HEK293 (cell line): ENCODE measurements around the gene STX2.

Experiments
- CTCF ChIA-PET: fragments of 350-600 bp; formaldehyde crosslinking; extraction: SDS; loops from one replicate; lab custom pipeline; 2021; ENCODE audit warnings: antibody characterized with exemption; lab: Yijun Ruan, JAX
- POLR2A ChIA-PET: fragments of 300-600 bp; formaldehyde crosslinking; extraction: SDS; loops from one replicate; lab custom pipeline; 2020; ENCODE audit warnings: antibody characterized with exemption, inconsistent platforms; lab: Yijun Ruan, JAX
- H3K27ac ChIP-seq: fragments of 200-500 bp; sonication (Bioruptor generic); 2 replicates; pipeline ENCODE4 v1.5.1; 2014; ENCODE audit warnings: low read depth, low read length, control low read depth, inconsistent platforms; ENCODE audit errors: extremely low read depth
- H3K36me3 ChIP-seq, 2 experiments: fragments of 200-500 bp in 1 of 2; sonication (Bioruptor generic) in 1 of 2; 1 replicate in 1 of 2; 2 replicates in 1 of 2; pipeline ENCODE4 v1.5.1; 2014 to 2017; ENCODE audit warnings: inconsistent platforms in 2 of 2, low read length in 2 of 2; ENCODE audit not compliant: control insufficient read depth in 2 of 2, insufficient read depth in 1 of 2
- H3K4me1 ChIP-seq: fragments of 200-500 bp; sonication (Bioruptor generic); 2 replicates; pipeline ENCODE4 v1.5.1; 2014; ENCODE audit warnings: mild to moderate bottlenecking, low read length, inconsistent platforms; ENCODE audit not compliant: control insufficient read depth, insufficient read depth
- H3K4me3 ChIP-seq: 2 replicates; pipeline ENCODE4 v1.5.1; 2011; ENCODE audit warnings: low read depth, mild to moderate bottlenecking, control low read depth, low read length, moderate library complexity
- H3K9me3 ChIP-seq: fragments of 200-500 bp; sonication (Bioruptor generic); 2 replicates; pipeline ENCODE4 v1.5.1; 2014; ENCODE audit warnings: low read depth, low read length, inconsistent platforms; ENCODE audit not compliant: control insufficient read depth, insufficient read depth
- MEIS1 ChIP-seq: sonication (generic); formaldehyde crosslinking; IDR thresholded peaks from 2 replicates; pipeline ENCODE4 v1.8.1; 2022; ENCODE audit warnings: missing genetic modification reagents, mild to moderate bottlenecking, borderline replicate concordance
- SCRT1 ChIP-seq: fragments of 450-650 bp; formaldehyde crosslinking; IDR thresholded peaks from 2 replicates; pipeline ENCODE4 v1.5.1; 2016; ENCODE audit warnings: missing biosample characterization, missing genetic modification characterization, borderline replicate concordance
- SETDB1 ChIP-seq: IDR thresholded peaks from one replicate; pipeline ENCODE4 v1.6.1; 2017; ENCODE audit warnings: mild to moderate bottlenecking, low read length, moderate library complexity, mixed read lengths; ENCODE audit not compliant: insufficient read length
- SP7 ChIP-seq: fragments of 450-650 bp; formaldehyde crosslinking; IDR thresholded peaks from 2 replicates; pipeline ENCODE4 v1.5.1; 2016; ENCODE audit warnings: missing biosample characterization, missing genetic modification characterization
- ZBTB26 ChIP-seq: fragments of 450-650 bp; formaldehyde crosslinking; optimal IDR thresholded peaks from 2 replicates; pipeline ENCODE3; 2016; ENCODE audit warnings: missing biosample characterization, mild to moderate bottlenecking, missing genetic modification characterization
- ZNF114 ChIP-seq: fragments of 450-650 bp; formaldehyde crosslinking; IDR thresholded peaks from 2 replicates; pipeline ENCODE4 v1.5.0; 2017; ENCODE audit warnings: missing biosample characterization, missing genetic modification characterization
- ZNF148 ChIP-seq: fragments of 450-650 bp; formaldehyde crosslinking; IDR thresholded peaks from 2 replicates; pipeline ENCODE4 v1.5.0; 2017; ENCODE audit warnings: missing biosample characterization, missing genetic modification characterization, borderline replicate concordance
- ZNF155 ChIP-seq: fragments of 450-650 bp; formaldehyde crosslinking; IDR thresholded peaks from 2 replicates; pipeline ENCODE4 v1.5.1; 2016; ENCODE audit warnings: missing biosample characterization, missing genetic modification characterization
- ZNF280D ChIP-seq: fragments of 450-650 bp; formaldehyde crosslinking; IDR thresholded peaks from 2 replicates; pipeline ENCODE4 v1.5.1; 2016; ENCODE audit warnings: missing biosample characterization, missing genetic modification characterization
- ZNF391 ChIP-seq: fragments of 450-650 bp; formaldehyde crosslinking; IDR thresholded peaks from 2 replicates; pipeline ENCODE4 v1.5.1; 2016; ENCODE audit warnings: low read depth, missing biosample characterization, missing genetic modification characterization, borderline replicate concordance
- ZNF433 ChIP-seq: fragments of 450-650 bp; formaldehyde crosslinking; IDR thresholded peaks from 2 replicates; pipeline ENCODE4 v1.5.1; 2016; ENCODE audit warnings: missing biosample characterization, missing genetic modification characterization, low read depth
- ZNF449 ChIP-seq: fragments of 450-650 bp; formaldehyde crosslinking; IDR thresholded peaks from 2 replicates; pipeline ENCODE4 v1.5.1; 2017; ENCODE audit warnings: missing biosample characterization, mild to moderate bottlenecking, missing genetic modification characterization, moderate library complexity
- ZNF518A ChIP-seq: fragments of 450-650 bp; formaldehyde crosslinking; conservative IDR thresholded peaks from 2 replicates; pipeline ENCODE4 v1.5.1; 2016; ENCODE audit warnings: low read depth, missing biosample characterization, missing genetic modification characterization
- ZNF571 ChIP-seq: fragments of 450-650 bp; formaldehyde crosslinking; IDR thresholded peaks from 2 replicates; pipeline ENCODE4 v1.5.0; 2017; ENCODE audit warnings: missing biosample characterization, missing genetic modification characterization
- ZNF626 ChIP-seq: fragments of 450-650 bp; sonication (Bioruptor Pico); formaldehyde crosslinking; IDR thresholded peaks from 2 replicates; pipeline ENCODE4 v1.5.1; 2018; ENCODE audit warnings: missing biosample characterization, missing genetic modification characterization, inconsistent platforms
- ZNF707 ChIP-seq: fragments of 450-650 bp; formaldehyde crosslinking; IDR thresholded peaks from 2 replicates; pipeline ENCODE4 v1.5.1; 2016; ENCODE audit warnings: missing biosample characterization, missing genetic modification characterization

The STX2 gene

GRCh38 chr12:130743606-130744005 is 95.4 kb downstream of the STX2 start:
- no peak overlapping the region for H3K4me3 ChIP-seq
- H3K27ac ChIP-seq: no peak overlapping the region
- H3K4me1 ChIP-seq: no peaks in the 10 kb centered on the region
- CTCF ChIA-PET: no interaction called here
- no peaks in the 10 kb centered on the region for H3K36me3 ChIP-seq
- no peaks in the 10 kb centered on the region for H3K9me3 ChIP-seq
- POLR2A ChIA-PET: no interaction called here
- TF ChIP-seq ZNF449 (tag by site-specific recombination) (no peak), ZNF391 (tag by site-specific recombination) (no peak), ZNF280D (tag by site-specific recombination) (peak; percentile 64; the same call in 1 of the 2 replicates), SETDB1 (peak; percentile 37), MEIS1 (CRISPR knock-in tag) (no peak)

- TF ChIP-seq ZNF155 (tag by site-specific recombination): no peak
- H3K27ac ChIP-seq: no peak overlapping the region
- H3K4me3 ChIP-seq: no peak overlapping the region
- no peaks in the 10 kb centered on the region for H3K36me3 ChIP-seq
- no peaks in the 10 kb centered on the region; the same call in 1 of the 2 replicates for H3K9me3 ChIP-seq
- no peaks in the 10 kb centered on the region for H3K4me1 ChIP-seq
- POLR2A ChIA-PET: no interaction called here
- CTCF ChIA-PET: no interaction called here
These were observed 95.9 kb downstream of the STX2 start for GRCh38 chr12:130743176-130743575.

- Histone ChIP-seq H3K4me3 (no peak overlapping the region), H3K27ac (no peak overlapping the region), H3K9me3 (no peaks in the 10 kb centered on the region; the same call in 1 of the 2 replicates), H3K36me3 (no peaks in the 10 kb centered on the region), H3K4me1 (no peaks in the 10 kb centered on the region)
- ChIA-PET POLR2A (no interaction called here), CTCF (no interaction called here)
- no peak for TF ChIP-seq SP7 (tag by site-specific recombination)
- TF ChIP-seq ZNF114: no peak
- TF ChIP-seq ZNF707: no peak
- no peak for TF ChIP-seq ZNF571
- TF ChIP-seq ZNF148 (tag by site-specific recombination): no peak
- no peak for TF ChIP-seq ZNF626 (tag by site-specific recombination)
- no peak for TF ChIP-seq ZBTB26
- TF ChIP-seq ZNF391 (tag by site-specific recombination): no peak
- TF ChIP-seq ZNF518A: no peak
- no peak for TF ChIP-seq SCRT1 (tag by site-specific recombination)
- no peak for TF ChIP-seq ZNF433
These were observed 96.3 kb downstream of the STX2 start for GRCh38 chr12:130742716-130743115.
